ENCODE measurements around the gene PHTF2. TPM values are rescaled to one million over a fixed set of nuclear protein-coding genes. Genes with fewer than 3 reads are reported as not detected.

The PHTF2 gene
- total RNA-seq, 2 donors from 2014 or later: 15.4 to 20.6 TPM

DNA sequence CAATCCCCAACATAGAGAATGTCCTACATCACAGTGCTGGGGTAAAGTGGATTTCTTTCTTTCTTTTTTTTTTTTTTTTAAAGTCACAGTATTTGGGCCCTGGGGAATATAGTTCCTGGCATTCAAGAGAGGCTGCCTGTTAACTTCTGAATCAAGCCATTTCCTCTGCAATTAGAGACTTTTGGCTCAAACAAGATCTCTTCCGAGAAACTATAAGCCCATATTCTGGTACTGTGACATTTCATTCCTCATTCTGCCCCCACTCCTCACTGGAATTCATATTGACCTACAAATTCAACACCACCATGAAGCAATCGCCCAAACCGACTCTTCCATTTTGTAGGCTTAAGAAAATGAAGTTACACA, 187.4 kb downstream of the PHTF2 start:
- H3K36me3 ChIP-seq (ENCODE audit: control insufficient read depth, insufficient read depth, low read length): no peaks in the 10 kb centered on the region
- TF ChIP-seq CTCF (conservative IDR thresholded peaks at IDR 0.05): no peak
- H3K4me3 Mint-ChIP-seq: no peak overlapping the region

DNA sequence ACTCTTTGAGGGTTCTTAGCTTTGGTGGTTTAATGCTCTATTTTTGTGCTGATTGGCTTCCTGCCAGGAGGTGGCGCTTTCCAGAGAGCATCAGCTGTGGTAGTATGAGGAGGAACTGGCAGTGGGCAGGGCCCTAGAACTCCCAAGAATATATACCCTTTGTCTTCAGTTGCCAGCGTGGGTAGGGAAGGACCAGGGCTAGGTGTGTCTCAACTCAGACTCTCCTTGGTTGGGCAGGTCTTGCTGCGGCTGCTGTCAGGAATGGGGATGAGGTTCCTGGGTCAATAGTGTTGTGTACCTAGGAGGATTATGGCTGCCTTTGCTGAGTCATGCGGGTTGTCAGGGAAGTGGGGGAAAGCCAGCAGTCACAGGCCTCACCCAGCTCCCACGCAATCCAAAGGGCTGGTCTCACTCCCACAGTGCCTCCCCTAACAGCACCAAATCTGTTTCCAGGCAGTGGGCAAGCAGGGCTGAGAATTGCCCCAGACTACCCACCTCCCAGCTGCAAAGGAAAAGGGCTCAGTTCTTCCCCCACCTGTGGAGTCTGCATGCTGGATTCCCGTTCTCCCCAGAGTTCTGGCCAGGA, 191.5 kb downstream of the PHTF2 start:
- Histone ChIP-seq H3K9ac (ENCODE audit: extremely low read depth, low read length, poor library complexity, severe bottlenecking) (no peak overlapping the region), H3K4me3 (ENCODE audit: low read length) (no peak overlapping the region), H3K36me3 (ENCODE audit: control insufficient read depth, insufficient read depth, low read length) (no peaks in the 10 kb centered on the region), H3K27ac (ENCODE audit: low read depth, low read length) (no peak overlapping the region), H3K9me3 (ENCODE audit: control insufficient read depth, low read length) (peaks cover 11% of the 10 kb centered on the region), H3K4me1 (ENCODE audit: control insufficient read depth, insufficient read depth, low read length) (peaks cover 4% of the 10 kb centered on the region), H3K27me3 (ENCODE audit: control insufficient read depth, insufficient read depth, low read length, poor library complexity, severe bottlenecking) (no peaks in the 10 kb centered on the region)
- no peaks in the 10 kb centered on the region for H3K27me3 Mint-ChIP-seq (ENCODE audit: insufficient read depth)
- peaks cover 18% of the 10 kb centered on the region for H3K4me1 Mint-ChIP-seq
- H3K4me3 Mint-ChIP-seq: no peak overlapping the region
- H3K36me3 Mint-ChIP-seq (ENCODE audit: low read depth): no peaks in the 10 kb centered on the region
- peak overlapping the region; percentile 90 for H3K27ac Mint-ChIP-seq
- peak; percentile 79 for TF ChIP-seq CTCF (conservative IDR thresholded peaks at IDR 0.05)
- DNase-seq: peak; percentile 87
- H3K9me3 Mint-ChIP-seq: peaks cover 17% of the 10 kb centered on the region
- 85 to 100% methylated on average over 1 to 6 of the region's 6 CpGs for WGBS, 2 experiments (ENCODE audit: insufficient coverage in 1 of 2, insufficient read length in 1 of 2)

More for the DNA sequence above, 187.4 kb downstream of the PHTF2 start:
- H3K27ac Mint-ChIP-seq: no peak overlapping the region
- peaks cover 2% of the 10 kb centered on the region for H3K27me3 Mint-ChIP-seq (ENCODE audit: insufficient read depth)
- peaks cover 4% of the 10 kb centered on the region for H3K4me1 ChIP-seq (ENCODE audit: control insufficient read depth, insufficient read depth, low read length)
- no peak overlapping the region for H3K27ac ChIP-seq (ENCODE audit: low read depth, low read length)
- H3K9ac ChIP-seq (ENCODE audit: extremely low read depth, low read length, poor library complexity, severe bottlenecking): no peak overlapping the region
- WGBS, 2 experiments (ENCODE audit: insufficient coverage in 1 of 2, insufficient read length in 1 of 2): 93 to 100% methylated on average over 1 to 3 of the region's 3 CpGs
- DNase-seq: no peak
- H3K36me3 Mint-ChIP-seq (ENCODE audit: low read depth): no peaks in the 10 kb centered on the region
- H3K9me3 ChIP-seq (ENCODE audit: control insufficient read depth, low read length): peaks cover 11% of the 10 kb centered on the region
- H3K4me3 ChIP-seq (ENCODE audit: low read length): no peak overlapping the region
- peaks cover 14% of the 10 kb centered on the region for H3K4me1 Mint-ChIP-seq
- peaks cover 17% of the 10 kb centered on the region for H3K9me3 Mint-ChIP-seq
- no peaks in the 10 kb centered on the region for H3K27me3 ChIP-seq (ENCODE audit: control insufficient read depth, insufficient read depth, low read length, poor library complexity, severe bottlenecking)

DNA sequence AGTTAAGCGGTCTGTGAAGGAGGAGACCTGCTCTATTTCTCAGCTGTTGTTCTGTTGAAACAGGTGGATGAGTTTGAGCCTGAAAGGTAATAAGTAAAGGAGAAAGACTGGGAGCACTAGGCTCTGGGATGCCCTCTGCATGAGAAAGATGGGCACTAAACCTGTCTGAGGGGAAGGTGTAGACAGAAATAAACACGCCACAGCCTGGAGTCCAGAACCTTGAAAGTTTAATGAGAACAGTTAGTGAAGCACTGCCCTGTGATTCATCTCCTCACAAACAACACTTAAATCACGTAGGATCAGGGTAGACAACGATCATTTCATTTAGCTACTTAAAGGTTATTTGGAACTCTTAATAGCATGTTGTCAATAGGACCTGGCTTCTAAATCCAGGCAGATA, 193.1 kb downstream of the PHTF2 start:
- Histone ChIP-seq H3K36me3 (ENCODE audit: control insufficient read depth, insufficient read depth, low read length) (no peaks in the 10 kb centered on the region), H3K27ac (ENCODE audit: low read depth, low read length) (no peak overlapping the region), H3K9ac (ENCODE audit: extremely low read depth, low read length, poor library complexity, severe bottlenecking) (no peak overlapping the region), H3K27me3 (ENCODE audit: control insufficient read depth, insufficient read depth, low read length, poor library complexity, severe bottlenecking) (no peaks in the 10 kb centered on the region), H3K4me1 (ENCODE audit: control insufficient read depth, insufficient read depth, low read length) (peaks cover 4% of the 10 kb centered on the region), H3K4me3 (ENCODE audit: low read length) (no peak overlapping the region), H3K9me3 (ENCODE audit: control insufficient read depth, low read length) (peaks cover 11% of the 10 kb centered on the region)
- Mint-ChIP-seq H3K36me3 (ENCODE audit: low read depth) (no peaks in the 10 kb centered on the region), H3K4me1 (peaks cover 19% of the 10 kb centered on the region), H3K27me3 (ENCODE audit: insufficient read depth) (no peaks in the 10 kb centered on the region), H3K27ac (no peak overlapping the region), H3K4me3 (no peak overlapping the region), H3K9me3 (peaks cover 17% of the 10 kb centered on the region)
- WGBS, 2 experiments (ENCODE audit: insufficient coverage in 1 of 2, insufficient read length in 1 of 2): 96% methylated on average over 2 to 4 of the region's 4 CpGs
- no peak for DNase-seq
- TF ChIP-seq CTCF (conservative IDR thresholded peaks at IDR 0.05): no peak
